HCT116 (cell line): ENCODE results near the gene HDAC1. TPM values are rescaled to one million over a fixed set of nuclear protein-coding genes. Genes with fewer than 3 reads are reported as not detected.

Source experiments
- ATAC-seq: fragments of 200-7000 bp; cut with Tn5 transposase; 2 replicates; pipeline ENCODE4 v1.9.1; 2020; ENCODE audit warnings: mild to moderate bottlenecking, moderate library complexity
- BruUV-seq: library from RNA; stranded (reverse); fragments of 400-500 nt; replicated peaks from 2 replicates; lab custom pipeline; 2021; lab: Mats Ljungman, UMichigan
- CTCF ChIA-PET: fragments of 300-600 bp; sonication (Branson Sonifier 250); formaldehyde crosslinking; loops from one replicate; lab custom pipeline; 2021; ENCODE audit warnings: antibody characterized with exemption; lab: Charles Lee
- POLR2A ChIA-PET: fragments of 300-600, 350-600 bp; sonication (Branson Sonifier 250); formaldehyde crosslinking; loops from one replicate; lab custom pipeline; 2021; ENCODE audit warnings: antibody characterized with exemption; lab: Charles Lee
- RAD21 ChIA-PET, 2 experiments: fragments of 300-600 bp; sonication (Branson Sonifier 250); formaldehyde crosslinking; loops; one replicate each; lab custom pipeline; 2023; ENCODE audit warnings: low total read pairs in 2 of 2; ENCODE audit not compliant: uncharacterized antibody in 2 of 2, unreplicated experiment in 2 of 2, low non-redundant PET in 1 of 2; lab: Charles Lee
- DNase-seq: peaks from one replicate; pipeline ENCODE4 v3.0.0-alpha.2; 2010; ENCODE audit warnings: low read depth, low spot score
- H2AFZ ChIP-seq: fragments of 200-600 bp; shearing (Covaris generic), sonication (generic); 2 replicates; pipeline ENCODE4 v1.6.1; 2017; ENCODE audit warnings: low read depth, mixed run types, mixed read lengths, antibody characterized with exemption, low read length; ENCODE audit not compliant: poor library complexity, severe bottlenecking
- H3K27ac ChIP-seq: 2 replicates; pipeline ENCODE4 v1.5.1; 2012; ENCODE audit warnings: low read depth, low read length
- H3K27me3 ChIP-seq: fragments of 200-600 bp; sonication (generic); 2 replicates; pipeline ENCODE4 v1.6.1; 2016; ENCODE audit warnings: mixed run types, low read length, mixed read lengths; ENCODE audit not compliant: insufficient read depth
- H3K36me3 ChIP-seq, 2 experiments: fragments of 200-500 bp in 1 of 2; fragments of 200-600 bp in 1 of 2; sonication (Bioruptor generic) in 1 of 2; sonication (generic) in 1 of 2; 2 replicates each; pipeline versions ENCODE4 v1.5.1 to v1.6.1; 2014 to 2016; ENCODE audit warnings: low read length in 2 of 2, inconsistent platforms in 1 of 2, mixed read lengths in 1 of 2, mixed run types in 1 of 2; ENCODE audit not compliant: insufficient read depth in 2 of 2, control insufficient read depth in 1 of 2
- H3K4me1 ChIP-seq, 2 experiments: fragments of 200-600 bp in 1 of 2; sonication (generic) in 1 of 2; 2 replicates each; pipeline versions ENCODE4 v1.5.1 to v1.6.1; 2012 to 2017; ENCODE audit warnings: low read length in 2 of 2, inconsistent platforms in 1 of 2, mild to moderate bottlenecking in 1 of 2, mixed read lengths in 1 of 2, mixed run types in 1 of 2, moderate library complexity in 1 of 2; ENCODE audit not compliant: insufficient read depth in 2 of 2, control insufficient read depth in 1 of 2
- H3K4me2 ChIP-seq: fragments of 200-600 bp; sonication (generic); 2 replicates; pipeline ENCODE4 v1.6.1; 2017; ENCODE audit warnings: mixed run types, low read length, mixed read lengths
- H3K4me3 ChIP-seq, 2 experiments: fragments of 200-600 bp in 1 of 2; sonication (generic) in 1 of 2; replicated peaks in 1 of 2; 2 replicates each; pipeline ENCODE4 v1.5.1; 2011 to 2016; ENCODE audit warnings: low read length in 2 of 2, control low read depth in 1 of 2, low read depth in 1 of 2, mild to moderate bottlenecking in 1 of 2, mixed read lengths in 1 of 2, mixed run types in 1 of 2
- H3K79me2 ChIP-seq: fragments of 200-600 bp; sonication (generic); 2 replicates; pipeline ENCODE4 v1.6.1; 2017; ENCODE audit warnings: mild to moderate bottlenecking, mixed run types, low read length, moderate library complexity, mixed read lengths; ENCODE audit not compliant: insufficient read depth
- H3K9ac ChIP-seq: fragments of 200-600 bp; sonication (generic); 2 replicates; pipeline ENCODE4 v1.6.1; 2016; ENCODE audit warnings: low read length, mixed read lengths
- H3K9me2 ChIP-seq: fragments of 200-600 bp; sonication (generic), shearing (Covaris generic); 2 replicates; pipeline ENCODE4 v1.6.1; 2017; ENCODE audit warnings: mixed run types, mild to moderate bottlenecking, moderate library complexity; ENCODE audit not compliant: insufficient read depth
- H3K9me3 ChIP-seq, 2 experiments: fragments of 200-500 bp in 1 of 2; fragments of 200-600 bp in 1 of 2; sonication (Bioruptor generic) in 1 of 2; sonication (generic) in 1 of 2; 2 replicates each; pipeline ENCODE4 v1.6.1; 2014 to 2017; ENCODE audit warnings: low read length in 2 of 2, mixed read lengths in 2 of 2, inconsistent platforms in 1 of 2, low read depth in 1 of 2, mild to moderate bottlenecking in 1 of 2, mixed run types in 1 of 2, moderate library complexity in 1 of 2; ENCODE audit not compliant: control insufficient read depth in 1 of 2, insufficient read depth in 1 of 2
- H4K20me1 ChIP-seq: fragments of 200-600 bp; sonication (generic), shearing (Covaris generic); 2 replicates; pipeline ENCODE4 v1.6.1; 2017; ENCODE audit warnings: mixed run types, mild to moderate bottlenecking, moderate library complexity; ENCODE audit not compliant: insufficient read depth
- CBX3 ChIP-seq: IDR thresholded peaks from 2 replicates; pipeline ENCODE4 v1.6.1; 2012; ENCODE audit warnings: low read depth
- EGR1 ChIP-seq: IDR thresholded peaks from 2 replicates; pipeline ENCODE4 v1.6.1; 2012; ENCODE audit warnings: low read depth
- EZH2 ChIP-seq: fragments of 200-600 bp; sonication (generic); IDR thresholded peaks from 2 replicates; pipeline ENCODE4 v1.6.1; 2017; ENCODE audit warnings: antibody characterized with exemption, mixed run types
- FOSL1 ChIP-seq: IDR thresholded peaks from 2 replicates; pipeline ENCODE4 v1.6.1; 2012; ENCODE audit warnings: low read depth
- JUND ChIP-seq: IDR thresholded peaks from 2 replicates; pipeline ENCODE4 v1.6.1; 2012
- MAX ChIP-seq: IDR thresholded peaks from 2 replicates; pipeline ENCODE4 v1.6.1; 2012
- POLR2A ChIP-seq: IDR thresholded peaks from 2 replicates; pipeline ENCODE4 v1.7.0; 2011; ENCODE audit warnings: borderline replicate concordance; ENCODE audit not compliant: insufficient read depth, insufficient read length; ENCODE audit errors: extremely low read depth
- POLR2AphosphoS5 ChIP-seq: IDR thresholded peaks from 2 replicates; pipeline ENCODE4 v1.6.1; 2011; ENCODE audit warnings: mild to moderate bottlenecking, low read depth, low read length, moderate library complexity
- RAD21 ChIP-seq: IDR thresholded peaks from 2 replicates; pipeline ENCODE4 v1.6.1; 2012; ENCODE audit warnings: low read depth, mild to moderate bottlenecking
- SIN3A ChIP-seq: IDR thresholded peaks from 2 replicates; pipeline ENCODE4 v1.6.1; 2012; ENCODE audit warnings: low read depth
- SRF ChIP-seq: IDR thresholded peaks from 2 replicates; pipeline ENCODE4 v1.6.1; 2012; ENCODE audit warnings: low read depth
- YY1 ChIP-seq: IDR thresholded peaks from 2 replicates; pipeline ENCODE4 v1.6.1; 2011; ENCODE audit warnings: low read length, low read depth, moderate library complexity, mild to moderate bottlenecking; ENCODE audit not compliant: insufficient replicate concordance; ENCODE audit errors: extremely low read depth
- ZBTB33 ChIP-seq: IDR thresholded peaks from 2 replicates; pipeline ENCODE4 v1.6.1; 2011; ENCODE audit warnings: mild to moderate bottlenecking, low read length, moderate library complexity; ENCODE audit not compliant: insufficient replicate concordance; ENCODE audit errors: extremely low read depth
- intact Hi-C: fragments of 100-400 bp; cut with micrococcal nuclease; formaldehyde crosslinking; loops from 2 replicates; pipeline ENCODE4 v1.10.0; 2022
- total RNA-seq: library from RNA; stranded (reverse); gene quantifications from one replicate; pipeline ENCODE4 v1.2.1, GENCODE V29; 2021; ENCODE audit not compliant: unreplicated experiment

The HDAC1 gene
- total RNA-seq, 1 experiment from 2014 or later = 232 TPM

GRCh38 chr1:32255072-32256071, 36.5 kb upstream of the HDAC1 start:
- no peak overlapping the region for H3K4me3 ChIP-seq
- H3K4me2 ChIP-seq = no peak overlapping the region
- no TSS peak for BruUV-seq
- ChIA-PET CTCF (interaction anchor here (0.7 kb wide), 1 partner anchor 493 kb away, joined by 3 read pairs; no protein-coding TSS in a partner anchor), POLR2A (no interaction called here), RAD21 (no interaction called here)
- H3K9me3 ChIP-seq = no peaks in the 10 kb centered on the region
- no peak overlapping the region for H3K27ac ChIP-seq
- no peak for DNase-seq
- no peak overlapping the region for H3K9ac ChIP-seq
- ATAC-seq = no peak
- H3K9me2 ChIP-seq = no peaks in the 10 kb centered on the region
- H3K36me3 ChIP-seq = no peaks in the 10 kb centered on the region
- H4K20me1 ChIP-seq = no peaks in the 10 kb centered on the region
- no peaks in the 10 kb centered on the region for H3K4me1 ChIP-seq
- TF ChIP-seq SRF (no peak), MAX (no peak), SIN3A (no peak), ZBTB33 (no peak), RAD21 (no peak), POLR2AphosphoS5 (no peak), POLR2A (no peak), FOSL1 (no peak), EGR1 (no peak), CBX3 (no peak), JUND (no peak), YY1 (no peak), EZH2 (no peak)
- intact Hi-C loops = no loop called here
- no peak overlapping the region for H2AFZ ChIP-seq
- H3K79me2 ChIP-seq = no peaks in the 10 kb centered on the region
- H3K27me3 ChIP-seq = no peaks in the 10 kb centered on the region
